ENCODE results near the gene MAPKAP1. TPM values are rescaled to one million over a fixed set of nuclear protein-coding genes. Genes with fewer than 3 reads are reported as not detected.

The MAPKAP1 gene
- total and polyA plus RNA-seq, 9 of the 15 experiments (the other 6 are each of a cell fraction or from before 2014, with no cell fraction given), result 2.6 to 82.1 (median 61.1) TPM

- no peaks in the 10 kb centered on the region for H3K79me2 ChIP-seq (ENCODE audit: control insufficient read depth, insufficient read depth, low read length)
- no peak overlapping the region for H3K27ac ChIP-seq (ENCODE audit: extremely low read depth, low read depth, low read length)
- WGBS (ENCODE audit: insufficient coverage, low coverage, missing lambda C conversion rate), result 86% methylated on average over 5 of the region's 5 CpGs
- no TSS peak for BruUV-seq (replicated peaks)
- no peak overlapping the region for H3K9ac ChIP-seq (ENCODE audit: insufficient read depth in 1 of 2, low read depth in 2 of 2, low read length in 2 of 2)
- H2AFZ ChIP-seq (ENCODE audit: low read depth, low read length), result no peak overlapping the region
- POLR2A ChIA-PET, result interaction anchor here (0.7 kb wide), 1 partner anchor 354 kb away, joined by 3 read pairs; no protein-coding TSS in a partner anchor
- CTCF ChIA-PET (ENCODE audit: low intra/inter-chr PET ratio), result no interaction called here
- no peak overlapping the region for H3K4me3 ChIP-seq
- no peaks in the 10 kb centered on the region for H3K9me3 ChIP-seq (replicated peaks; ENCODE audit: control insufficient read depth, insufficient read depth, low read depth, low read length)
- no peak overlapping the region for H3K4me2 ChIP-seq (ENCODE audit: insufficient read depth, low read length)
- peaks cover 5% of the 10 kb centered on the region; the same call in 1 of the 3 replicates for H3K36me3 ChIP-seq (ENCODE audit: control insufficient read depth, insufficient read depth, low read length)
- no peaks in the 10 kb centered on the region for H3K9me1 ChIP-seq (ENCODE audit: control insufficient read depth, insufficient read depth, low read length)
- ATAC-seq, result no peak
- intact Hi-C loops (cut with micrococcal nuclease) (no loop called here), in situ Hi-C loops (cut with MboI) (no loop called here)
- no peaks in the 10 kb centered on the region for H4K20me1 ChIP-seq (replicated peaks; ENCODE audit: control insufficient read depth, insufficient read depth, low read length)
- no peak for FAIRE-seq
- H3K27me3 ChIP-seq (ENCODE audit: control insufficient read depth in 2 of 2, insufficient read depth in 2 of 2, low read length in 2 of 2), result no peaks in the 10 kb centered on the region
- no peak for DNase-seq (ENCODE audit: extremely low read depth in 1 of 4, low spot score in 3 of 4)
- H3K4me1 ChIP-seq (replicated peaks in 1 of 2; ENCODE audit: control insufficient read depth in 2 of 2, insufficient read depth in 2 of 2, low read length in 2 of 2), result peaks cover 2 to 6% of the 10 kb centered on the region in 2 experiments; a peak in 3 of 5 replicates
- TF ChIP-seq NR0B1 (IDR thresholded peaks at IDR 0.05; ENCODE audit: partially characterized antibody) (no peak), ZNF518B (CRISPR knock-in tag; IDR thresholded peaks at IDR 0.05) (no peak), CBX5 (IDR thresholded peaks at IDR 0.05; ENCODE audit: borderline replicate concordance, low read depth) (no peak), ZNF239 (CRISPR knock-in tag; IDR thresholded peaks at IDR 0.05) (no peak), ZBTB11 (CRISPR knock-in tag; IDR thresholded peaks at IDR 0.05) (no peak), RBBP5 (IDR thresholded peaks at IDR 0.05; ENCODE audit: borderline replicate concordance, insufficient read depth, low read length, poor library complexity, severe bottlenecking) (no peak), HMGN3 (IDR thresholded peaks at IDR 0.05; ENCODE audit: borderline replicate concordance, extremely low read depth, insufficient read length, low read depth, low read length) (no peak), TOE1 (IDR thresholded peaks at IDR 0.05; ENCODE audit: borderline replicate concordance) (no peak), TOE1 (CRISPR knock-in tag; IDR thresholded peaks at IDR 0.05; ENCODE audit: borderline replicate concordance, low read depth) (no peak)
These were observed 240.6 kb downstream of the MAPKAP1 start for GRCh38 chr9:125466411-125466810.

Data from K562 (cell line).